HepG2 (cell line): ENCODE results near the gene DRC7. TPM values are rescaled to one million over a fixed set of nuclear protein-coding genes. Genes with fewer than 3 reads are reported as not detected.
A peak's percentile ranks its signal among the peaks of the same experiment; 100 is the strongest.

Source experiments
- ATAC-seq: fragments of 200-7000 bp; cut with Tn5 transposase; 3 replicates; pipeline ENCODE4 v1.9.1; 2020; ENCODE audit warnings: mild to moderate bottlenecking, moderate library complexity
- BruUV-seq: library from RNA; stranded (reverse); fragments of 400-500 nt; replicated peaks from 2 replicates; lab custom pipeline; 2021; lab: Mats Ljungman, UMichigan
- CTCF ChIA-PET: fragments of 300-600 bp; formaldehyde crosslinking; extraction: SDS; loops from one replicate; lab custom pipeline; 2021; ENCODE audit warnings: low total read pairs, inconsistent platforms, low intra/inter-chr PET ratio; lab: Yijun Ruan, JAX
- POLR2A ChIA-PET: fragments of 350-600 bp; sonication (Branson Sonifier 250); formaldehyde crosslinking; loops from one replicate; lab custom pipeline; 2020; ENCODE audit warnings: antibody characterized with exemption, inconsistent platforms; lab: Yijun Ruan, JAX
- DNase-seq: peaks from one replicate; pipeline ENCODE4 v3.0.0-alpha.2; 2015; ENCODE audit warnings: low spot score
- FAIRE-seq: peaks from 3 replicates; lab custom pipeline; 2011; peaks lifted over from hg19 to GRCh38; lab: Jason Lieb, UNC
- H2AFZ ChIP-seq: one replicate; pipeline ENCODE4 v1.6.1; 2011; ENCODE audit warnings: low read length, inconsistent platforms
- H3K27ac ChIP-seq: fragments of 300-600 bp; 3 replicates; pipeline ENCODE4 v1.8.0; 2011; ENCODE audit warnings: mixed run types, mild to moderate bottlenecking, mixed read lengths, low read length, inconsistent platforms; ENCODE audit not compliant: insufficient read depth; ENCODE audit errors: extremely low read length
- H3K27me3 ChIP-seq, 2 experiments: fragments of 200-600 bp in 1 of 2; 2 replicates in 1 of 2; 3 replicates in 1 of 2; pipeline versions ENCODE4 v1.6.0 to v1.8.0; 2011; ENCODE audit warnings: low read length in 2 of 2, mild to moderate bottlenecking in 2 of 2, moderate library complexity in 2 of 2, inconsistent platforms in 1 of 2; ENCODE audit not compliant: insufficient read depth in 2 of 2, control insufficient read depth in 1 of 2
- H3K36me3 ChIP-seq, 2 experiments: fragments of 200-600 bp in 1 of 2; replicated peaks in 1 of 2; 2 replicates in 1 of 2; 3 replicates in 1 of 2; pipeline versions ENCODE4 v1.5.1 to v1.8.0; 2011; ENCODE audit warnings: low read length in 2 of 2, inconsistent platforms in 1 of 2; ENCODE audit not compliant: insufficient read depth in 2 of 2, control insufficient read depth in 1 of 2
- H3K4me1 ChIP-seq: 2 replicates; pipeline ENCODE4 v1.5.1; 2012; ENCODE audit warnings: low read length, inconsistent platforms; ENCODE audit not compliant: insufficient read depth
- H3K4me2 ChIP-seq: 2 replicates; pipeline ENCODE4 v1.6.0; 2011; ENCODE audit warnings: low read depth, low read length, inconsistent platforms
- H3K4me3 ChIP-seq, 3 experiments: fragments of 200-600 bp in 1 of 3; sonication (generic), shearing (Covaris generic) in 1 of 3; replicated peaks in 1 of 3; 2 replicates each; pipeline ENCODE4 v1.5.1; 2011 to 2016; ENCODE audit warnings: low read length in 3 of 3, inconsistent platforms in 2 of 3, low read depth in 2 of 3, mild to moderate bottlenecking in 2 of 3, control low read depth in 1 of 3, mixed read lengths in 1 of 3; ENCODE audit not compliant: insufficient read depth in 1 of 3
- H3K79me2 ChIP-seq: one replicate; pipeline ENCODE4 v1.6.1; 2011; ENCODE audit warnings: low read length, inconsistent platforms; ENCODE audit not compliant: insufficient read depth
- H3K9ac ChIP-seq: 2 replicates; pipeline ENCODE4 v1.6.0; 2011; ENCODE audit warnings: mild to moderate bottlenecking, low read depth, low read length, inconsistent platforms; ENCODE audit not compliant: insufficient read depth
- H3K9me3 ChIP-seq: 2 replicates; pipeline ENCODE4 v1.5.1; 2012; ENCODE audit warnings: mild to moderate bottlenecking, low read length
- H4K20me1 ChIP-seq: 2 replicates; pipeline ENCODE4 v1.6.0; 2011; ENCODE audit warnings: inconsistent platforms, mild to moderate bottlenecking, low read length, moderate library complexity; ENCODE audit not compliant: insufficient read depth
- BRD4 ChIP-seq: sonication (generic); formaldehyde crosslinking; IDR thresholded peaks from 2 replicates; pipeline ENCODE4 v1.4.0; 2020; ENCODE audit warnings: missing genetic modification reagents
- CHCHD3 ChIP-seq: sonication (generic); formaldehyde crosslinking; IDR thresholded peaks from 2 replicates; pipeline ENCODE4 v1.8.0; 2022; ENCODE audit warnings: mild to moderate bottlenecking, missing genetic modification reagents, moderate library complexity
- DNMT1 ChIP-seq: sonication (generic); formaldehyde crosslinking; IDR thresholded peaks from 2 replicates; pipeline ENCODE4 v1.5.1; 2020; ENCODE audit warnings: mild to moderate bottlenecking, missing genetic modification reagents
- GABPB1 ChIP-seq: IDR thresholded peaks from 2 replicates; pipeline ENCODE4 v1.6.1; 2016; ENCODE audit warnings: mild to moderate bottlenecking, missing genetic modification reagents, moderate library complexity, missing compliant biosample characterization
- KLF13 ChIP-seq: sonication (generic); formaldehyde crosslinking; IDR thresholded peaks from 2 replicates; pipeline ENCODE4 v1.4.0; 2020; ENCODE audit warnings: mild to moderate bottlenecking, missing genetic modification reagents
- NONO ChIP-seq, 2 experiments: fragments of 450-650 bp in 1 of 2; sonication (generic) in 1 of 2; formaldehyde crosslinking in 1 of 2; IDR thresholded peaks in 1 of 2; conservative IDR thresholded peaks in 1 of 2; 2 replicates each; pipeline versions ENCODE4 v1.6.1 to v1.8.0; 2017 to 2022; ENCODE audit warnings: mild to moderate bottlenecking in 1 of 2, missing genetic modification reagents in 1 of 2, moderate library complexity in 1 of 2
- ZFX ChIP-seq: sonication (generic); formaldehyde crosslinking; IDR thresholded peaks from 2 replicates; pipeline ENCODE4 v1.4.0; 2020; ENCODE audit warnings: mild to moderate bottlenecking, low read depth, missing genetic modification reagents, moderate library complexity
- ZNF367 ChIP-seq: sonication (generic); formaldehyde crosslinking; IDR thresholded peaks from 2 replicates; pipeline ENCODE4 v1.4.0; 2020; ENCODE audit warnings: missing genetic modification reagents, borderline replicate concordance
- ZNF468 ChIP-seq: sonication (generic); formaldehyde crosslinking; IDR thresholded peaks from 2 replicates; pipeline ENCODE4 v1.8.0; 2022; ENCODE audit warnings: mild to moderate bottlenecking, moderate library complexity, missing genetic modification reagents
- ZNF678 ChIP-seq: sonication (generic); formaldehyde crosslinking; IDR thresholded peaks from 2 replicates; pipeline ENCODE4 v1.4.0; 2020; ENCODE audit warnings: mild to moderate bottlenecking, missing genetic modification reagents
- ZNF713 ChIP-seq: sonication (generic); formaldehyde crosslinking; IDR thresholded peaks from 2 replicates; pipeline ENCODE4 v1.4.0; 2020; ENCODE audit warnings: mild to moderate bottlenecking, missing genetic modification reagents
- ZXDC ChIP-seq: sonication (generic); formaldehyde crosslinking; IDR thresholded peaks from 2 replicates; pipeline ENCODE4 v1.5.0; 2020; ENCODE audit warnings: mild to moderate bottlenecking, missing genetic modification reagents
- WGBS: methylation state at CpG from one replicate; pipeline ENCODE4 v1.1.6; 2017; ENCODE audit warnings: low lambda C conversion rate; 5-methylcytosine and 5-hydroxymethylcytosine counted together
- in situ Hi-C: cut with HindIII; loops from 2 replicates; pipeline ENCODE4 v1.10.0; 2017; ENCODE audit warnings: low pct_unique_long_range_greater_than_20kb; ENCODE audit not compliant: extremely low pct_ligation_motif_present
- intact Hi-C: fragments of 100-400 bp; cut with micrococcal nuclease; formaldehyde crosslinking; loops from one replicate; pipeline ENCODE4 v1.10.0; 2022; ENCODE audit not compliant: unreplicated experiment
- polyA plus RNA-seq, 8 experiments: library from polyadenylated mRNA; depleted of rRNA in 3 of 8; stranded (reverse) in 7 of 8; unstranded in 1 of 8; fragments of >200 nt; fragmentation: Illumina TruSeq in 4 of 8; extraction: Trizol in 4 of 8; gene quantifications; 2 replicates each; pipeline versions ENCODE4 v1.2.1 to v1.2.3, GENCODE V29; 2011 to 2016; ENCODE audit warnings: low read depth in 4 of 8, missing spikeins in 1 of 8, mixed read lengths in 1 of 8; ENCODE audit not compliant: insufficient read depth in 1 of 8
- total RNA-seq, 5 experiments: library from RNA; depleted of rRNA; stranded (reverse); fragments of >200 nt; fragmentation: Illumina TruSeq; extraction: Trizol; gene quantifications; 2 replicates each; pipeline ENCODE4 v1.2.3, GENCODE V29; 2016; ENCODE audit warnings: low read depth in 1 of 5

The DRC7 gene
- total and polyA plus RNA-seq, 2 of the 13 experiments (the other 11 are each of a cell fraction or from before 2014, with no cell fraction given): 2.7 to 3.4 TPM

- no TSS peak for BruUV-seq
- Histone ChIP-seq H3K79me2 (no peaks in the 10 kb centered on the region), H3K4me1 (no peaks in the 10 kb centered on the region), H3K36me3 (peaks cover 32 to 50% of the 10 kb centered on the region in 2 experiments; a peak in 4 of 5 replicates), H3K9ac (no peak overlapping the region), H2AFZ (no peak overlapping the region), H4K20me1 (no peaks in the 10 kb centered on the region), H3K27ac (no peak overlapping the region), H3K27me3 (no peaks in the 10 kb centered on the region), H3K4me2 (no peak overlapping the region), H3K9me3 (no peaks in the 10 kb centered on the region), H3K4me3 (no peak overlapping the region)
- WGBS: 91% methylated on average over 18 of the region's 18 CpGs
- in situ Hi-C loops (loop anchor here (5.0 kb wide), 2 partner anchors 106 to 246 kb away; partner anchors contain the start of genes USB1 and ZNF319), intact Hi-C loops (no loop called here)
- POLR2A ChIA-PET: interaction anchor here (0.8 to 3.2 kb wide), 2 partner anchors 19 to 26 kb away, joined by 3 to 14 read pairs; no protein-coding TSS in a partner anchor
- TF ChIP-seq CHCHD3 (no peak), ZFX (CRISPR knock-in tag) (0 out of 2 replicates have a peak, but pooled peaks have one; percentile 3)
- FAIRE-seq (no peak), DNase-seq (no peak), ATAC-seq (no peak)
- CTCF ChIA-PET: interaction anchor here (1.9 kb wide), 1 partner anchor 46 kb away, joined by 6 read pairs; the partner anchor contains the start of gene KIFC3
These were observed 61.3 kb downstream of the DRC7 start for GRCh38 chr16:57755726-57756423.

DNA sequence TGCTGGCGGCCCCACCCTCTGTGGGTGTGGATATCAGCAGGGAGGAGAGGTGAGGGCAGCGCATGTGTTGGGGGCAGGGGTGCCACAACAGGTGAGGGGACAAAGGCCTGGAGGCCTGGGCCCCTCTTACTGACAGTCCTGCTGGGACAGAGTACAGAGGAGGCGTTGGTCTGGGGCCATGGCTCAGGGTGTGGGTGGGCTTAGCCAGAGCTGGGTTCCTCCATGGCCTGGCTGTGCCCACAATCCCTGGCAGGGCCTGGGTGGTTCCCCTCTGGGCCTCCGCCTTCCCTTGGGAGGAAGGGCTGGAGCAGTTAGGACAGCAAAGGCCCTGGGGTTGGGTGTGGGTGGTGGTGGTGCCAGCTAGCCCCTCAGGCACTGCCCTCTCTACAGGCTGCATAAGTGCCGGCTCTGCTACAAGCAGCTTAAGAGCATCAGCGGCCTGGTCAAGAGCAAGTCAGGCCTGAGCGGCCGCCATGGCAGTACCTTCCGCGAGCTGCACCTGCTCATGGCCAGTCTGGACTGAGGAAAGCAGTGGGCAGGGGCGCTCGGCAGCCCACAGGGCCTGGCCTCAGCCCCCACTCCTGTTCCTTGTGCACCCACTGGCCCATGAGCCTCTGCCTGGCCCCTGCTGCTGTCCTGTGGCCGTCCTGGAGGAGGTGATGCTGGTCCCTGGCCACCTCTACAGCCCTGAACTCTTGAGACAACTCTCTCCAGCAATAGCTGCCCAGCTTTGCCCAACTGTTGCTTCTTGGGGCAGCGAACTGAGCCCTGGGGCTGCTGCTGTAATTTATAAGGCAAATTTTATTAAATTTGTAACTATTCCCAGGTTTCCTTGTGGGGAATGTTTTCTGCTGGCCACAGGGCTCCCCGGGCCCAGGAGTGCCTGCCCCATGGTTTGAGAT lies 62.1 kb downstream of the DRC7 start:
- no peak overlapping the region for H3K9ac ChIP-seq
- no peak overlapping the region for H3K27ac ChIP-seq
- intact Hi-C loops: loop anchor here (1.0 kb wide), 3 partner anchors 26 to 245 kb away; partner anchors contain the start of gene USB1
- no peak for TF ChIP-seq ZNF713 (CRISPR knock-in tag)
- TF ChIP-seq ZNF678 (CRISPR knock-in tag): no peak
- TF ChIP-seq BRD4 (CRISPR knock-in tag): no peak
- TF ChIP-seq NONO (IDR thresholded peaks at IDR 0.05): no peak
- peak; percentile 6; the same call in 1 of the 2 replicates for TF ChIP-seq NONO (CRISPR knock-in tag; conservative IDR thresholded peaks at IDR 0.05)
- 0 out of 2 replicates have a peak, but pooled peaks have one; percentile 53 for TF ChIP-seq ZXDC
- no peak for TF ChIP-seq KLF13
- no peak for TF ChIP-seq GABPB1 (CRISPR knock-in tag)
- TF ChIP-seq ZNF367 (CRISPR knock-in tag): no peak
- 0 out of 2 replicates have a peak, but pooled peaks have one; percentile 39 for TF ChIP-seq ZNF468 (CRISPR knock-in tag)
- no peak for TF ChIP-seq DNMT1 (CRISPR knock-in tag)

More for the DNA sequence above, 62.1 kb downstream of the DRC7 start:
- 78% methylated on average over 12 of the region's 15 CpGs for WGBS
- POLR2A ChIA-PET: interaction anchor here (0.8 to 3.2 kb wide), 4 partner anchors 20 to 25 kb away, joined by 3 to 14 read pairs (median 4); partner anchors contain the start of gene KATNB1
- FAIRE-seq: no peak
- DNase-seq: no peak
- no TSS peak for BruUV-seq
- Histone ChIP-seq H2AFZ (no peak overlapping the region), H3K27me3 (no peaks in the 10 kb centered on the region), H3K9me3 (no peaks in the 10 kb centered on the region), H3K79me2 (no peaks in the 10 kb centered on the region), H3K4me1 (no peaks in the 10 kb centered on the region), H4K20me1 (no peaks in the 10 kb centered on the region), H3K36me3 (peaks cover 35 to 49% of the 10 kb centered on the region in 2 experiments; a peak in 4 of 5 replicates), H3K4me3 (no peak overlapping the region), H3K4me2 (no peak overlapping the region)
- CTCF ChIA-PET: interaction anchor here (0.8 to 1.9 kb wide), 7 partner anchors 25 to 249 kb away, joined by 3 to 17 read pairs (median 6); partner anchors contain the start of genes ADGRG3, KIFC3, USB1 and ZNF319
- in situ Hi-C loops: loop anchor here (5.0 kb wide), 2 partner anchors 106 to 246 kb away; partner anchors contain the start of genes USB1 and ZNF319
- ATAC-seq: peak; percentile 1; the same call in 2 of the 3 replicates
